SK-N-SH (cell line): ENCODE measurements around the gene LY6G6C. TPM values are rescaled to one million over a fixed set of nuclear protein-coding genes. Genes with fewer than 3 reads are reported as not detected.
A peak's percentile ranks its signal among the peaks of the same experiment; 100 is the strongest.

Experiments
- CTCF ChIA-PET: fragments of 300-600, 350-600 bp; formaldehyde crosslinking; extraction: SDS; loops from one replicate; lab custom pipeline; 2021; lab: Yijun Ruan, JAX
- POLR2A ChIA-PET: fragments of 350-600 bp; sonication (Branson Sonifier 250); formaldehyde crosslinking; extraction: SDS; loops from one replicate; lab custom pipeline; 2020; ENCODE audit warnings: antibody characterized with exemption, inconsistent platforms; lab: Yijun Ruan, JAX
- DNase-seq: peaks from one replicate; pipeline ENCODE4 v3.0.0; 2012
- H2AFZ ChIP-seq: fragments of 200-600 bp; sonication (generic); 2 replicates; pipeline ENCODE4 v1.8.1; 2016; ENCODE audit warnings: antibody characterized with exemption, mild to moderate bottlenecking, low read depth
- H3F3A ChIP-seq: fragments of 200-600 bp; sonication (generic); replicated peaks from 2 replicates; pipeline ENCODE3; 2016; ENCODE audit warnings: antibody characterized with exemption, mild to moderate bottlenecking; ENCODE audit not compliant: insufficient read depth
- H3K27ac ChIP-seq, 2 experiments: fragments of 200-500 bp in 1 of 2; fragments of 200-600 bp in 1 of 2; sonication (Bioruptor generic) in 1 of 2; sonication (generic), shearing (Covaris generic) in 1 of 2; 2 replicates each; pipeline versions ENCODE4 v1.5.1 to v1.6.1; 2014 to 2016; ENCODE audit warnings: low read depth in 2 of 2, inconsistent platforms in 1 of 2, low read length in 1 of 2, mild to moderate bottlenecking in 1 of 2, mixed read lengths in 1 of 2
- H3K27me3 ChIP-seq: fragments of 200-600 bp; sonication (generic), shearing (Covaris generic); 2 replicates; pipeline ENCODE4 v1.6.1; 2016; ENCODE audit warnings: mixed run types; ENCODE audit not compliant: insufficient read depth
- H3K36me3 ChIP-seq, 2 experiments: fragments of 200-500 bp in 1 of 2; fragments of 200-600 bp in 1 of 2; sonication (Bioruptor generic) in 1 of 2; sonication (generic) in 1 of 2; replicated peaks in 1 of 2; 2 replicates each; pipeline versions ENCODE3 to v1.5.1; 2014 to 2016; ENCODE audit warnings: low read length in 1 of 2, mild to moderate bottlenecking in 1 of 2; ENCODE audit not compliant: insufficient read depth in 2 of 2, control insufficient read depth in 1 of 2
- H3K4me1 ChIP-seq, 2 experiments: fragments of 200-500 bp in 1 of 2; fragments of 200-600 bp in 1 of 2; sonication (Bioruptor generic) in 1 of 2; sonication (generic), shearing (Covaris generic) in 1 of 2; 2 replicates each; pipeline versions ENCODE4 v1.5.1 to v1.6.1; 2014 to 2016; ENCODE audit warnings: low read depth in 1 of 2, low read length in 1 of 2, mixed run types in 1 of 2; ENCODE audit not compliant: insufficient read depth in 2 of 2, control insufficient read depth in 1 of 2
- H3K4me2 ChIP-seq: fragments of 200-600 bp; sonication (generic), shearing (Covaris generic); 2 replicates; pipeline ENCODE4 v1.6.1; 2017; ENCODE audit warnings: mixed run types
- H3K4me3 ChIP-seq, 2 experiments: fragments of 200-500 bp in 1 of 2; fragments of 200-600 bp in 1 of 2; sonication (Bioruptor generic) in 1 of 2; sonication (generic), shearing (Covaris generic) in 1 of 2; 2 replicates each; pipeline versions ENCODE4 v1.5.1 to v1.8.1; 2014 to 2016; ENCODE audit warnings: low read depth in 2 of 2, inconsistent platforms in 1 of 2, low read length in 1 of 2, mild to moderate bottlenecking in 1 of 2, mixed read lengths in 1 of 2, moderate library complexity in 1 of 2
- H3K79me2 ChIP-seq: fragments of 200-600 bp; sonication (generic); 2 replicates; pipeline ENCODE4 v1.8.1; 2017; ENCODE audit warnings: mild to moderate bottlenecking; ENCODE audit not compliant: insufficient read depth
- H3K9ac ChIP-seq: fragments of 200-600 bp; sonication (generic); 2 replicates; pipeline ENCODE4 v1.6.1; 2017; ENCODE audit warnings: mixed run types
- H3K9me2 ChIP-seq: fragments of 200-600 bp; sonication (generic); 2 replicates; pipeline ENCODE4 v1.6.1; 2017; ENCODE audit warnings: mixed run types
- H3K9me3 ChIP-seq: fragments of 200-600 bp; sonication (generic); 2 replicates; pipeline ENCODE4 v1.6.1; 2017; ENCODE audit warnings: mixed run types, mild to moderate bottlenecking, moderate library complexity
- H4K20me1 ChIP-seq: fragments of 200-600 bp; sonication (generic); 2 replicates; pipeline ENCODE4 v1.6.1; 2017; ENCODE audit warnings: mild to moderate bottlenecking, mixed run types; ENCODE audit not compliant: insufficient read depth
- EZH2phosphoT487 ChIP-seq: fragments of 200-600 bp; sonication (generic); IDR thresholded peaks from 2 replicates; pipeline ENCODE4 v1.6.1; 2017; ENCODE audit warnings: low read depth, mixed run types, mild to moderate bottlenecking, antibody characterized with exemption, moderate library complexity, borderline replicate concordance
- FOSL2 ChIP-seq: IDR thresholded peaks from 2 replicates; pipeline ENCODE4 v1.4.0; 2012; ENCODE audit warnings: low read depth, mild to moderate bottlenecking, moderate library complexity, borderline replicate concordance
- FOXM1 ChIP-seq: IDR thresholded peaks from 2 replicates; pipeline ENCODE4 v1.4.0; 2012; ENCODE audit warnings: low read depth, mild to moderate bottlenecking
- GATA2 ChIP-seq: sonication (generic); formaldehyde crosslinking; IDR thresholded peaks from 2 replicates; pipeline ENCODE4 v1.5.0; 2020; ENCODE audit warnings: mild to moderate bottlenecking, missing genetic modification reagents
- JUND ChIP-seq: IDR thresholded peaks from 2 replicates; pipeline ENCODE4 v1.4.0; 2012
- MXI1 ChIP-seq: IDR thresholded peaks from 2 replicates; pipeline ENCODE4 v1.6.1; 2012; ENCODE audit warnings: mild to moderate bottlenecking, low read depth, low read length, improper control_type of control experiment
- NRF1 ChIP-seq: IDR thresholded peaks from 2 replicates; pipeline ENCODE4 v1.6.1; 2012; ENCODE audit warnings: low read depth, mild to moderate bottlenecking, low read length
- RCOR1 ChIP-seq: fragments of 150-350 bp; IDR thresholded peaks from 2 replicates; pipeline ENCODE4 v1.6.1; 2017; ENCODE audit warnings: antibody characterized with exemption, low read length
- RFX5 ChIP-seq: IDR thresholded peaks from 2 replicates; pipeline ENCODE4 v1.6.1; 2012; ENCODE audit warnings: mild to moderate bottlenecking, improper control_type of control experiment, low read length
- RXRA ChIP-seq: IDR thresholded peaks from 2 replicates; pipeline ENCODE4 v1.4.0; 2012; ENCODE audit warnings: low read depth, mild to moderate bottlenecking, borderline replicate concordance
- TAF1 ChIP-seq: IDR thresholded peaks from 2 replicates; pipeline ENCODE4 v1.6.1; 2012; ENCODE audit warnings: low read depth, mild to moderate bottlenecking, low read length, moderate library complexity, borderline replicate concordance
- TCF12 ChIP-seq: IDR thresholded peaks from 2 replicates; pipeline ENCODE4 v1.4.0; 2012
- YY1 ChIP-seq: IDR thresholded peaks from 2 replicates; pipeline ENCODE4 v1.4.0; 2012; ENCODE audit warnings: low read depth, mild to moderate bottlenecking
- WGBS: methylation state at CpG from one replicate; pipeline ENCODE4 v1.1.6; 2017; ENCODE audit warnings: low lambda C conversion rate; 5-methylcytosine and 5-hydroxymethylcytosine counted together
- polyA plus RNA-seq, 3 experiments: library from polyadenylated mRNA; depleted of rRNA; stranded (reverse); fragments of >200 nt; gene quantifications; 2 replicates each; pipeline ENCODE4 v1.2.3, GENCODE V29; 2012
- TF ChIP-seq, protein P1 (sequence below): fragments of 150-350 bp; IDR thresholded peaks from 2 replicates; pipeline ENCODE4 v1.6.1; 2016; ENCODE audit warnings: mild to moderate bottlenecking, low read depth, low read length
- TF ChIP-seq, protein P2 (sequence below): IDR thresholded peaks from 2 replicates; pipeline ENCODE4 v1.4.0; 2012; ENCODE audit warnings: low read depth, borderline replicate concordance
- TF ChIP-seq, protein P3 (sequence below): IDR thresholded peaks from 2 replicates; pipeline ENCODE4 v1.6.1; 2012; ENCODE audit warnings: mild to moderate bottlenecking, low read depth, low read length, moderate library complexity
- TF ChIP-seq, protein P4 (sequence below): IDR thresholded peaks from 2 replicates; pipeline ENCODE4 v1.4.0; 2012; ENCODE audit warnings: low read depth, borderline replicate concordance

Gene LY6G6C
- polyA plus RNA-seq, 1 of the 3 experiments (the other 2 are of a cell fraction), result not detected

DNA sequence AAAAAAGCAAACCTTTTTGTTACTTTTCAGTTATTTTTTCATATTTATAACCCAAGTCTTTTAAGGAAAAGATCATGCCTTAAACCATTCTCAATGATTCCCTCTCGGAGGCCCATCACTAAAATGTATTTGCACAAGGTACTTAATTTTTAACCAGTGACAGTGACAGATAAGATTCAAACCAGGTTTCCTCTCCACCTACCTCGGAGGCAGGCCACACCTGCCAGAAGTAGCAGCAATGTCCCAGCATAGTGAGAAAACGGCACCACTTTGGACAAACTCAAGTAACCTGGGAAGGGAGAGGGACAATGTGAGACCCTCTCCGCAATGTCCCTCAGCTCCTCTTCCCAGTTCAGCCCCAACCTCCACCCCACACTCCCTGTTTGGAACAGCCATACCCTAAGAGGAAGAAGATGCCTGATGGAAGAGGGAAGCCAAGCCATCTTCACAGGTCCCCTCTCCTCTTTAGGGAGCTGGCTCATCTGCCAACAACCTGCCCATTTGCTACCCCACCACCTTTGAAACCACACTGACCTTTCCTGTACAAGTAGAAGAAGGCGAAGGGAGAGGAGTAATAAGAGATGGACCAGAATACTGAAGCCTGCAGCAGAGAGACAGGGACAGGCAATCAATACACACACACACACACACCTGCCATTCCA, 20.7 kb downstream of the LY6G6C start:
- H3K27ac ChIP-seq, result no peak overlapping the region
- H3K27me3 ChIP-seq, result no peaks in the 10 kb centered on the region
- H3K79me2 ChIP-seq, result peaks cover 36% of the 10 kb centered on the region
- H3K4me1 ChIP-seq, result peaks cover 0 to 15% of the 10 kb centered on the region in 2 experiments; a peak in 2 of 4 replicates
- H2AFZ ChIP-seq, result no peak overlapping the region
- peak overlapping the region; percentile 97 for H3K4me2 ChIP-seq
- no peaks in the 10 kb centered on the region for H3K9me2 ChIP-seq
- TF ChIP-seq, protein P1, sequence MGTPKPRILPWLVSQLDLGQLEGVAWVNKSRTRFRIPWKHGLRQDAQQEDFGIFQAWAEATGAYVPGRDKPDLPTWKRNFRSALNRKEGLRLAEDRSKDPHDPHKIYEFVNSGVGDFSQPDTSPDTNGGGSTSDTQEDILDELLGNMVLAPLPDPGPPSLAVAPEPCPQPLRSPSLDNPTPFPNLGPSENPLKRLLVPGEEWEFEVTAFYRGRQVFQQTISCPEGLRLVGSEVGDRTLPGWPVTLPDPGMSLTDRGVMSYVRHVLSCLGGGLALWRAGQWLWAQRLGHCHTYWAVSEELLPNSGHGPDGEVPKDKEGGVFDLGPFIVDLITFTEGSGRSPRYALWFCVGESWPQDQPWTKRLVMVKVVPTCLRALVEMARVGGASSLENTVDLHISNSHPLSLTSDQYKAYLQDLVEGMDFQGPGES, result no peak
- TF ChIP-seq, all 33 proteins: peak for 0
- H3K36me3 ChIP-seq, result peaks cover 4 to 21% of the 10 kb centered on the region in 2 experiments
- H3K9ac ChIP-seq, result no peak overlapping the region
- ChIA-PET POLR2A (no interaction called here), CTCF (interaction anchor here (1.8 to 2.1 kb wide), 2 partner anchors 10 to 129 kb away, joined by 6 to 8 read pairs; no protein-coding TSS in a partner anchor)
- no peak for DNase-seq
- no peaks in the 10 kb centered on the region for H4K20me1 ChIP-seq
- WGBS, result 84% methylated on average over 5 of the region's 5 CpGs
- no peaks in the 10 kb centered on the region for H3K9me3 ChIP-seq
- H3F3A ChIP-seq, result peaks cover 10% of the 10 kb centered on the region
- H3K4me3 ChIP-seq, result 0 out of 4 replicates have a peak overlapping the region, but pooled peaks of 1 of the 2 experiments have one; percentile 6

DNA sequence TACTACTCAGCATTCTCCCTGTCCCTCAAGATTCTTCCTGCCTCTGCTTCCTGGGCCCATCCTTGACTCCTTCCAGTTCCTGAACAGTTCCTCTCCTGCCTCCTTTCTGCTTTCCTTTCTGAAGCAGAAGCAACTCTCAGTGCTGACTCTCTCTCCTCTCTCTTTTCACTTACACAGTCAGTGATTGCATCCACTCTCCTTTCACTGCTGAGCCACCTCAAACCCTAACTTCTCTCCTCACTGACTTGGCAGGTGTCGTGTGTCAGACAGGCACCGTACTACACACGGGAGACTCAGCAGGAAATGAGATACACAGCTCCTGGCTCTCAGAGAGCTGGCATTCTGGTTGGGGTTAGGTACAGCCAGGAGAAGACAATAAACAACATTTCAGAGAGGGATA, 24.0 kb downstream of the LY6G6C start:
- no peak for DNase-seq
- no peak for TF ChIP-seq MXI1
- TF ChIP-seq, protein P2, sequence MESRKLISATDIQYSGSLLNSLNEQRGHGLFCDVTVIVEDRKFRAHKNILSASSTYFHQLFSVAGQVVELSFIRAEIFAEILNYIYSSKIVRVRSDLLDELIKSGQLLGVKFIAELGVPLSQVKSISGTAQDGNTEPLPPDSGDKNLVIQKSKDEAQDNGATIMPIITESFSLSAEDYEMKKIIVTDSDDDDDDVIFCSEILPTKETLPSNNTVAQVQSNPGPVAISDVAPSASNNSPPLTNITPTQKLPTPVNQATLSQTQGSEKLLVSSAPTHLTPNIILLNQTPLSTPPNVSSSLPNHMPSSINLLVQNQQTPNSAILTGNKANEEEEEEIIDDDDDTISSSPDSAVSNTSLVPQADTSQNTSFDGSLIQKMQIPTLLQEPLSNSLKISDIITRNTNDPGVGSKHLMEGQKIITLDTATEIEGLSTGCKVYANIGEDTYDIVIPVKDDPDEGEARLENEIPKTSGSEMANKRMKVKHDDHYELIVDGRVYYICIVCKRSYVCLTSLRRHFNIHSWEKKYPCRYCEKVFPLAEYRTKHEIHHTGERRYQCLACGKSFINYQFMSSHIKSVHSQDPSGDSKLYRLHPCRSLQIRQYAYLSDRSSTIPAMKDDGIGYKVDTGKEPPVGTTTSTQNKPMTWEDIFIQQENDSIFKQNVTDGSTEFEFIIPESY, result no peak
- no peak for TF ChIP-seq YY1
- TF ChIP-seq, protein P3, sequence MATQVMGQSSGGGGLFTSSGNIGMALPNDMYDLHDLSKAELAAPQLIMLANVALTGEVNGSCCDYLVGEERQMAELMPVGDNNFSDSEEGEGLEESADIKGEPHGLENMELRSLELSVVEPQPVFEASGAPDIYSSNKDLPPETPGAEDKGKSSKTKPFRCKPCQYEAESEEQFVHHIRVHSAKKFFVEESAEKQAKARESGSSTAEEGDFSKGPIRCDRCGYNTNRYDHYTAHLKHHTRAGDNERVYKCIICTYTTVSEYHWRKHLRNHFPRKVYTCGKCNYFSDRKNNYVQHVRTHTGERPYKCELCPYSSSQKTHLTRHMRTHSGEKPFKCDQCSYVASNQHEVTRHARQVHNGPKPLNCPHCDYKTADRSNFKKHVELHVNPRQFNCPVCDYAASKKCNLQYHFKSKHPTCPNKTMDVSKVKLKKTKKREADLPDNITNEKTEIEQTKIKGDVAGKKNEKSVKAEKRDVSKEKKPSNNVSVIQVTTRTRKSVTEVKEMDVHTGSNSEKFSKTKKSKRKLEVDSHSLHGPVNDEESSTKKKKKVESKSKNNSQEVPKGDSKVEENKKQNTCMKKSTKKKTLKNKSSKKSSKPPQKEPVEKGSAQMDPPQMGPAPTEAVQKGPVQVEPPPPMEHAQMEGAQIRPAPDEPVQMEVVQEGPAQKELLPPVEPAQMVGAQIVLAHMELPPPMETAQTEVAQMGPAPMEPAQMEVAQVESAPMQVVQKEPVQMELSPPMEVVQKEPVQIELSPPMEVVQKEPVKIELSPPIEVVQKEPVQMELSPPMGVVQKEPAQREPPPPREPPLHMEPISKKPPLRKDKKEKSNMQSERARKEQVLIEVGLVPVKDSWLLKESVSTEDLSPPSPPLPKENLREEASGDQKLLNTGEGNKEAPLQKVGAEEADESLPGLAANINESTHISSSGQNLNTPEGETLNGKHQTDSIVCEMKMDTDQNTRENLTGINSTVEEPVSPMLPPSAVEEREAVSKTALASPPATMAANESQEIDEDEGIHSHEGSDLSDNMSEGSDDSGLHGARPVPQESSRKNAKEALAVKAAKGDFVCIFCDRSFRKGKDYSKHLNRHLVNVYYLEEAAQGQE, result no peak
- no peak for TF ChIP-seq TCF12
- TF ChIP-seq RCOR1, result no peak
- no peak for TF ChIP-seq JUND
- TF ChIP-seq RXRA, result no peak
- no peak for TF ChIP-seq TAF1
- TF ChIP-seq EZH2phosphoT487, result no peak
- TF ChIP-seq, protein P4, sequence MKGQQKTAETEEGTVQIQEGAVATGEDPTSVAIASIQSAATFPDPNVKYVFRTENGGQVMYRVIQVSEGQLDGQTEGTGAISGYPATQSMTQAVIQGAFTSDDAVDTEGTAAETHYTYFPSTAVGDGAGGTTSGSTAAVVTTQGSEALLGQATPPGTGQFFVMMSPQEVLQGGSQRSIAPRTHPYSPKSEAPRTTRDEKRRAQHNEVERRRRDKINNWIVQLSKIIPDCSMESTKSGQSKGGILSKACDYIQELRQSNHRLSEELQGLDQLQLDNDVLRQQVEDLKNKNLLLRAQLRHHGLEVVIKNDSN, result no peak
- TF ChIP-seq FOXM1, result no peak
- TF ChIP-seq GATA2 (CRISPR knock-in tag), result no peak
- TF ChIP-seq FOSL2, result no peak
- TF ChIP-seq NRF1, result no peak
- no peak for TF ChIP-seq RFX5
- TF ChIP-seq, all 33 proteins: peak for 0
- ChIA-PET POLR2A (no interaction called here), CTCF (interaction anchor here (0.7 kb wide), 1 partner anchor 201 kb away, joined by 3 read pairs; no protein-coding TSS in a partner anchor)
- no peaks in the 10 kb centered on the region for H3F3A ChIP-seq
- H2AFZ ChIP-seq, result no peak overlapping the region
- WGBS, result 71% methylated on average over 3 of the region's 3 CpGs
- peaks cover 33% of the 10 kb centered on the region for H3K79me2 ChIP-seq
- H3K9me3 ChIP-seq, result no peaks in the 10 kb centered on the region
- H4K20me1 ChIP-seq, result no peaks in the 10 kb centered on the region
- no peaks in the 10 kb centered on the region for H3K27me3 ChIP-seq
- no peak overlapping the region for H3K4me3 ChIP-seq
- H3K36me3 ChIP-seq, result peaks cover 13 to 31% of the 10 kb centered on the region in 2 experiments
- H3K4me1 ChIP-seq, result peaks cover 0 to 15% of the 10 kb centered on the region in 2 experiments; a peak in 2 of 4 replicates
- H3K27ac ChIP-seq, result no peak overlapping the region
- no peak overlapping the region for H3K4me2 ChIP-seq
- no peak overlapping the region for H3K9ac ChIP-seq
- H3K9me2 ChIP-seq, result no peaks in the 10 kb centered on the region
